Mesenchymal stem cell (in vitro differentiated cells and primary cell): ENCODE measurements around the gene CASS4.
A peak's percentile ranks its signal among the peaks of the same experiment; 100 is the strongest.

Experiments used
- DNase-seq: peaks from one replicate; pipeline ENCODE4 v3.0.0-alpha.2; 2013
- H2AFZ ChIP-seq: one replicate; pipeline ENCODE4 v1.6.1; 2013; ENCODE audit warnings: low read depth, mild to moderate bottlenecking, control low read depth, inconsistent platforms, low read length, moderate library complexity
- H2AK5ac ChIP-seq: 2 replicates; pipeline ENCODE4 v1.6.1; 2013; ENCODE audit warnings: low read length, moderate library complexity, mild to moderate bottlenecking, inconsistent platforms; ENCODE audit not compliant: severe bottlenecking
- H2BK120ac ChIP-seq: one replicate; pipeline ENCODE4 v1.6.1; 2013; ENCODE audit warnings: low read depth, mild to moderate bottlenecking, inconsistent platforms, low read length, moderate library complexity
- H2BK12ac ChIP-seq, 2 experiments: one replicate each; pipeline ENCODE4 v1.6.1; 2013; ENCODE audit warnings: inconsistent platforms in 2 of 2, low read length in 2 of 2, mild to moderate bottlenecking in 2 of 2, moderate library complexity in 2 of 2, control low read depth in 1 of 2
- H2BK15ac ChIP-seq: one replicate; pipeline ENCODE4 v1.6.1; 2013; ENCODE audit warnings: mild to moderate bottlenecking, low read depth, inconsistent platforms; ENCODE audit not compliant: poor library complexity, severe bottlenecking
- H2BK5ac ChIP-seq: 2 replicates; pipeline ENCODE4 v1.6.1; 2013; ENCODE audit warnings: low read depth, mild to moderate bottlenecking, low read length, control low read depth, inconsistent platforms; ENCODE audit not compliant: poor library complexity, severe bottlenecking
- H3K14ac ChIP-seq, 2 experiments: one replicate each; pipeline ENCODE4 v1.6.1; 2013; ENCODE audit warnings: inconsistent platforms in 2 of 2, low read length in 2 of 2, control low read depth in 1 of 2, mild to moderate bottlenecking in 1 of 2, moderate library complexity in 1 of 2
- H3K18ac ChIP-seq, 2 experiments: one replicate each; pipeline ENCODE4 v1.6.1; 2013; ENCODE audit warnings: inconsistent platforms in 2 of 2, low read length in 2 of 2, control low read depth in 1 of 2, low read depth in 1 of 2, mild to moderate bottlenecking in 1 of 2
- H3K23ac ChIP-seq, 2 experiments: one replicate each; pipeline ENCODE4 v1.6.1; 2013; ENCODE audit warnings: inconsistent platforms in 2 of 2, low read length in 2 of 2, mild to moderate bottlenecking in 2 of 2, moderate library complexity in 2 of 2, control low read depth in 1 of 2
- H3K27ac ChIP-seq: 2 replicates; pipeline ENCODE4 v1.5.1; 2013; ENCODE audit warnings: mild to moderate bottlenecking, moderate library complexity, low read length, control low read depth, inconsistent platforms; ENCODE audit not compliant: poor library complexity, severe bottlenecking
- H3K27me3 ChIP-seq, 2 experiments: 2 replicates each; pipeline versions ENCODE4 v1.6.1 to v1.7.0; 2013; ENCODE audit warnings: low read length in 2 of 2, mild to moderate bottlenecking in 2 of 2, moderate library complexity in 2 of 2, control low read depth in 1 of 2, inconsistent platforms in 1 of 2; ENCODE audit not compliant: control insufficient read depth in 1 of 2, insufficient read depth in 1 of 2
- H3K36me3 ChIP-seq, 2 experiments: 2 replicates each; pipeline versions ENCODE4 v1.6.1 to v1.7.0; 2013; ENCODE audit warnings: low read length in 2 of 2, control low read depth in 1 of 2, inconsistent platforms in 1 of 2, low read depth in 1 of 2, mild to moderate bottlenecking in 1 of 2; ENCODE audit not compliant: insufficient read depth in 2 of 2, control insufficient read depth in 1 of 2
- H3K4ac ChIP-seq, 2 experiments: one replicate each; pipeline ENCODE4 v1.6.1; 2013; ENCODE audit warnings: inconsistent platforms in 2 of 2, low read length in 2 of 2, mild to moderate bottlenecking in 2 of 2, moderate library complexity in 2 of 2, control low read depth in 1 of 2, low read depth in 1 of 2
- H3K4me1 ChIP-seq: 2 replicates; pipeline ENCODE4 v1.6.1; 2013; ENCODE audit warnings: low read depth, low read length, control low read depth; ENCODE audit not compliant: control insufficient read depth, insufficient read depth
- H3K4me2 ChIP-seq: 2 replicates; pipeline ENCODE4 v1.6.1; 2013; ENCODE audit warnings: low read length, mild to moderate bottlenecking, inconsistent platforms; ENCODE audit not compliant: poor library complexity, severe bottlenecking
- H3K4me3 ChIP-seq, 2 experiments: 2 replicates each; pipeline versions ENCODE4 v1.5.1 to v1.7.0; 2013; ENCODE audit warnings: low read length in 2 of 2, mild to moderate bottlenecking in 2 of 2, control low read depth in 1 of 2, low read depth in 1 of 2; ENCODE audit not compliant: insufficient read depth in 1 of 2
- H3K79me1 ChIP-seq: replicated peaks from 2 replicates; pipeline ENCODE4 v1.6.1; 2013; ENCODE audit warnings: mild to moderate bottlenecking, control low read depth, low read length, inconsistent platforms; ENCODE audit not compliant: poor library complexity, severe bottlenecking
- H3K9ac ChIP-seq: 2 replicates; pipeline ENCODE4 v1.7.0; 2013; ENCODE audit warnings: mild to moderate bottlenecking, low read length, moderate library complexity
- H3K9me3 ChIP-seq: 2 replicates; pipeline ENCODE4 v1.7.0; 2013; ENCODE audit warnings: mild to moderate bottlenecking, low read length; ENCODE audit not compliant: control insufficient read depth
- H4K8ac ChIP-seq: one replicate; pipeline ENCODE4 v1.6.1; 2013; ENCODE audit warnings: inconsistent platforms, mild to moderate bottlenecking, low read length, moderate library complexity
- H4K91ac ChIP-seq: one replicate; pipeline ENCODE4 v1.6.1; 2013; ENCODE audit warnings: mild to moderate bottlenecking, low read length, inconsistent platforms
- WGBS: methylation state at CpG from one replicate; pipeline ENCODE4 v1.1.7; 2013; ENCODE audit warnings: mixed read lengths; 5-methylcytosine and 5-hydroxymethylcytosine counted together

CASS4 gene

DNA sequence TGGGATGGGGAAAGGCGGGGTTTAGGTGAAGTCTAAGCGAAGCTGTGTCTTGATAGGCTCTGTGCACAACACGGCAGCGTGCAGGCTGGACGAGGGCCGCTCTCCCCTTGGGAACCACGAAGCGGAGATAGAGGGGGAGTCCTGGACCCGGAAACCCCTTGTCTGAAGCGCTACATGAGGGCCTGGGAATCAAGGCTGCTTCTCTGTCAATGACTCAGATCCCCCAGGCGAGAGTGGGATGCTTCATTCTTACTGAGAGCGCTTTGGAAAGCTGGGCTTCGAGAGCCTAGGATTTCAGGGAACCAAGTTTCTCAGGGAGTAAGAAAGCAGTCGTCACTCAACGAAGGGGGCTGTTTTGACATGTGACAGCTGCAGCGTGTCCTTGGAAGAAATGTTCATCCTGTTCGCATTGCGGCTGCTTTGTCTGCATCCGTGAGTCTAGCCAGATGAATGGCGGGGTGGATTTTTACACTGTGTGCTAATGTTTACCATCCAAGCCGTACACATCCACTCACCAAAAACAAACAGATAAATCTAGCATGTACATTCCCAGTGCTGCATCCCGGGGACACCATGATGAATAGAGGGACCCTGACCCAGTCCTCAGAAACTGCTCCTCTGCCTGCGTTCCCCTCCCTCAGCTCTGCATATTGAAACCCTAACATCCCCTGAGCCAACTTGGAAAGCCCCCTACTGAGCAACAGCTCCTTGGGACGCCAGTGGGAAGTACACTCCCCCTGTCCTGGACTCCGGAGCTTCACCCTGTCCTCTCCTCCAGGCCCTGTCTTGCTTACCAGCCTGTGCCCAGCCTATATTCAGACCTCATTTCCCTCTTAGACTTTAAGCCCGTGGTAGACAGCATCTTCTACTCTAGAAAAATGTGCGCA lies 31.8 kb downstream of the CASS4 start:
- peak overlapping the region; percentile 81 for H4K8ac ChIP-seq
- no peak overlapping the region for H3K27ac ChIP-seq
- no peak overlapping the region for H3K14ac ChIP-seq
- H3K23ac ChIP-seq, result no peak overlapping the region
- H2BK120ac ChIP-seq, result no peak overlapping the region
- H3K4me1 ChIP-seq, result peaks cover 6% of the 10 kb centered on the region
- H3K79me1 ChIP-seq, result no peaks in the 10 kb centered on the region
- H3K27me3 ChIP-seq, result no peaks in the 10 kb centered on the region
- peak; percentile 82 for DNase-seq
- H4K91ac ChIP-seq, result peak overlapping the region; percentile 49
- H2AK5ac ChIP-seq, result no peak overlapping the region
- WGBS, result 70% methylated on average over 27 of the region's 27 CpGs
- no peak overlapping the region for H3K4me3 ChIP-seq
- H2BK12ac ChIP-seq, result no peak overlapping the region
- no peaks in the 10 kb centered on the region for H3K9me3 ChIP-seq
- H3K4me2 ChIP-seq, result no peak overlapping the region
- peak overlapping the region in 1 of 2 experiments; percentile 11 for H3K18ac ChIP-seq
- H2BK5ac ChIP-seq, result no peak overlapping the region
- peak overlapping the region in 1 of 2 experiments; percentile 39 for H3K4ac ChIP-seq
- H2BK15ac ChIP-seq, result peak overlapping the region; percentile 21
- H3K36me3 ChIP-seq, result no peaks in the 10 kb centered on the region
- H3K9ac ChIP-seq, result no peak overlapping the region
- no peak overlapping the region for H2AFZ ChIP-seq

DNA sequence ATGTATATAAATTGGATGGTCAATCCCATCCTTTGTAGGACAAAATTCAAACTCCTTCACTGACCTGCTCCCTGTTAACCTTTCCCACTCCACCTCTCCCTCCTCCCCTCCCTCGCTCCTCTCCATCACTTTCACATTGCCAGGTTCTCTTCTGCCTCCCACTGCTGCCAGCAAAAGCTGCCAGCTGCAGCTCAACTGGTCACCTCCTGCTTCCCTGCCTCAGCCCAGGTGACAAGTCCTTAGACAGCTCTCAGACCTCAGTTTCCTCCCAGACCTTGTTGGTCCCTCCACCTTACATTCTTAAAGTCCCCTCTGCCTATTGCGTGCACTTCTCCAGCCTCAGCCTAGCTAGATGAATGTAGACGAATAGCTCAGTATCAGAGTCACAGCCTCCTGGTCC lies 33.1 kb downstream of the CASS4 start:
- no peaks in the 10 kb centered on the region for H3K79me1 ChIP-seq
- WGBS, result 96% methylated on average over 3 of the region's 3 CpGs
- no peak overlapping the region for H2BK15ac ChIP-seq
- H3K4ac ChIP-seq, result no peak overlapping the region
- H2BK12ac ChIP-seq, result no peak overlapping the region
- no peak overlapping the region for H2BK120ac ChIP-seq
- H3K18ac ChIP-seq, result no peak overlapping the region
- H3K4me2 ChIP-seq, result no peak overlapping the region
- no peak overlapping the region for H2AK5ac ChIP-seq
- no peak overlapping the region for H3K9ac ChIP-seq
- no peak overlapping the region for H4K91ac ChIP-seq
- no peak overlapping the region for H3K27ac ChIP-seq
- H3K9me3 ChIP-seq, result no peaks in the 10 kb centered on the region
- H3K4me3 ChIP-seq, result no peak overlapping the region
- no peak for DNase-seq
- H3K23ac ChIP-seq, result no peak overlapping the region
- no peak overlapping the region for H2BK5ac ChIP-seq
- H3K14ac ChIP-seq, result no peak overlapping the region
- H3K4me1 ChIP-seq, result peaks cover under 1% of the 10 kb centered on the region
- H2AFZ ChIP-seq, result no peak overlapping the region
- H4K8ac ChIP-seq, result no peak overlapping the region
- H3K27me3 ChIP-seq, result no peaks in the 10 kb centered on the region
- H3K36me3 ChIP-seq, result no peaks in the 10 kb centered on the region

DNA sequence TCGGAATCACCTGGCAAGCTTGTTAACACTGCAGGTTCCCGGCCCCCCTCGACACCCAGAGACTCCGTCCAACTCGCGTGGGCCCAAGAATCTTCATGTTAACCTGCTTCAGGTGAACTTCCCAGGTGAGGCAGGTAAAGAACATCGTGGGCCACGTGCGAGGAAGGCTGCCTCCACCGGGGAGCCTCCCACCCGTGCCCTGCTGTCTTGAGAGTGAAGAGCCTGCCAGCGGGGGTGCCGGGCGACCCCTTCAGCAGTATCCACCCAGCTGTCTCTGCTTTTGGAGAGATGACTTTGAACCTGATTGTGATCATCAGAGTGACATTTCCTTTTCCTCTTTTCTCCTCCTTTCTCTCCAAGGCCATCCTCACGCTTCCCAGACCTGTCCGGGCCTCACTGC lies 33.5 kb downstream of the CASS4 start:
- Histone ChIP-seq H3K23ac (no peak overlapping the region), H3K18ac (no peak overlapping the region), H3K9me3 (no peaks in the 10 kb centered on the region), H3K14ac (no peak overlapping the region), H3K4ac (no peak overlapping the region), H2BK12ac (no peak overlapping the region), H3K36me3 (no peaks in the 10 kb centered on the region), H3K79me1 (no peaks in the 10 kb centered on the region), H3K9ac (no peak overlapping the region), H2BK15ac (no peak overlapping the region), H2BK5ac (no peak overlapping the region), H2BK120ac (no peak overlapping the region), H3K27me3 (no peaks in the 10 kb centered on the region), H4K91ac (no peak overlapping the region), H3K27ac (no peak overlapping the region), H4K8ac (no peak overlapping the region), H3K4me2 (no peak overlapping the region), H3K4me3 (no peak overlapping the region), H3K4me1 (no peaks in the 10 kb centered on the region), H2AK5ac (no peak overlapping the region), H2AFZ (no peak overlapping the region)
- DNase-seq, result no peak
- 83% methylated on average over 14 of the region's 16 CpGs for WGBS

DNA sequence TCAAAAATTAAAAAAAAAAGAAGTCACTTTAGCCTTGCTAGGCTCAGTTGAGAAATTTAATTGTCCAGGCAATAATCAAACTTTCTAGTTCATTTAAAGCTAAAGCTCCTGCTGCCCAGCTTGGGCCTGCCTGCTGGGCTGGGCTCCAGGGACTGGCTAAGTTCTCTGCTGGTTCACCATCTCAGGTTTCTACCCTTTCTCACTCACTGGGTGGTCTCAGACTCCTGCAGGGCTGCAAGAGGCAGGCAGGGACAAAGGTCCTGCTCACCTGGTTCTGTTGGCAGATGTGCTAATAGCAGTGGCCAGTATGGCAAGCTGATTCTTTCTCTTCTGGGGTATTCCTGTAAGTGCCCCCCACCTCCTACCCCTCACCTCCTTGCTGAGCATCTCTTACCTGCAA lies 35.2 kb downstream of the CASS4 start:
- Histone ChIP-seq H3K27me3 (no peaks in the 10 kb centered on the region), H3K79me1 (no peaks in the 10 kb centered on the region), H2BK5ac (no peak overlapping the region), H3K23ac (no peak overlapping the region), H3K14ac (no peak overlapping the region), H4K8ac (no peak overlapping the region), H2AK5ac (no peak overlapping the region), H4K91ac (no peak overlapping the region), H3K9ac (no peak overlapping the region), H3K4me2 (no peak overlapping the region), H2AFZ (no peak overlapping the region), H3K27ac (no peak overlapping the region), H2BK120ac (no peak overlapping the region), H3K9me3 (no peaks in the 10 kb centered on the region), H2BK12ac (no peak overlapping the region), H3K4ac (no peak overlapping the region), H3K36me3 (no peaks in the 10 kb centered on the region), H3K4me3 (no peak overlapping the region), H2BK15ac (no peak overlapping the region), H3K4me1 (no peaks in the 10 kb centered on the region), H3K18ac (no peak overlapping the region)
- no peak for DNase-seq
